Keratinocyte (primary cell): ENCODE measurements around the gene MYH6. TPM values are rescaled to one million over a fixed set of nuclear protein-coding genes. Genes with fewer than 3 reads are reported as not detected.

Source experiments
- DNase-seq: peaks from one replicate; pipeline ENCODE4 v3.0.0-alpha.2; 2011; ENCODE audit warnings: low read depth, missing footprints, low spot score
- FAIRE-seq: peaks from 2 replicates; lab custom pipeline; 2011; peaks lifted over from hg19 to GRCh38; lab: Jason Lieb, UNC
- H2AFZ ChIP-seq: 2 replicates; pipeline ENCODE4 v1.6.0; 2012; ENCODE audit warnings: low read length, control low read depth, inconsistent platforms; ENCODE audit not compliant: control insufficient read depth
- H3K27ac ChIP-seq: 2 replicates; pipeline ENCODE4 v1.5.1; 2011; ENCODE audit warnings: low read length; ENCODE audit not compliant: control insufficient read depth, insufficient read depth
- H3K27me3 ChIP-seq: 3 replicates; pipeline ENCODE4 v1.6.0; 2011; ENCODE audit warnings: low read length; ENCODE audit not compliant: control insufficient read depth, insufficient read depth; ENCODE audit errors: extremely low read depth
- H3K36me3 ChIP-seq, 2 experiments: 2 replicates in 1 of 2; 3 replicates in 1 of 2; pipeline ENCODE4 v1.5.1; 2011; ENCODE audit warnings: low read length in 2 of 2, mild to moderate bottlenecking in 1 of 2; ENCODE audit not compliant: control insufficient read depth in 2 of 2, insufficient read depth in 2 of 2; ENCODE audit errors: extremely low read depth in 1 of 2
- H3K4me1 ChIP-seq: 3 replicates; pipeline ENCODE4 v1.5.1; 2011; ENCODE audit warnings: low read length; ENCODE audit not compliant: control insufficient read depth, insufficient read depth; ENCODE audit errors: extremely low read depth
- H3K4me2 ChIP-seq: 3 replicates; pipeline ENCODE4 v1.6.0; 2011; ENCODE audit warnings: low read depth, low read length; ENCODE audit not compliant: control insufficient read depth, insufficient read depth; ENCODE audit errors: extremely low read depth
- H3K4me3 ChIP-seq, 3 experiments: fragments of 200-600 bp in 1 of 3; sonication (generic) in 1 of 3; 2 replicates in 2 of 3; 3 replicates in 1 of 3; pipeline ENCODE4 v1.5.1; 2011 to 2016; ENCODE audit warnings: low read length in 3 of 3, mild to moderate bottlenecking in 3 of 3, control low read depth in 2 of 3, inconsistent platforms in 1 of 3, low read depth in 1 of 3, mixed read lengths in 1 of 3, mixed run types in 1 of 3, moderate library complexity in 1 of 3; ENCODE audit not compliant: control insufficient read depth in 2 of 3, insufficient read depth in 2 of 3; ENCODE audit errors: extremely low read depth in 1 of 3
- H3K79me2 ChIP-seq: 2 replicates; pipeline ENCODE4 v1.6.0; 2012; ENCODE audit warnings: low read length; ENCODE audit not compliant: control insufficient read depth, insufficient read depth
- H3K9ac ChIP-seq: 3 replicates; pipeline ENCODE4 v1.6.0; 2011; ENCODE audit warnings: low read length; ENCODE audit not compliant: control insufficient read depth, insufficient read depth; ENCODE audit errors: extremely low read depth
- H3K9me1 ChIP-seq: 3 replicates; pipeline ENCODE4 v1.6.0; 2011; ENCODE audit warnings: low read length; ENCODE audit not compliant: control insufficient read depth, insufficient read depth; ENCODE audit errors: extremely low read depth
- H3K9me3 ChIP-seq: 2 replicates; pipeline ENCODE4 v1.5.1; 2012; ENCODE audit warnings: low read depth, low read length; ENCODE audit not compliant: control insufficient read depth
- H4K20me1 ChIP-seq: 3 replicates; pipeline ENCODE4 v1.6.0; 2011; ENCODE audit warnings: low read length; ENCODE audit not compliant: control insufficient read depth, insufficient read depth; ENCODE audit errors: extremely low read depth
- EZH2 ChIP-seq: IDR thresholded peaks from one replicate; pipeline ENCODE4 v1.6.1; 2012; ENCODE audit warnings: inconsistent platforms, mild to moderate bottlenecking, low read length, moderate library complexity
- dilution Hi-C: fragments of 300-500 bp; cut with MboI; formaldehyde crosslinking; loops from one replicate; pipeline ENCODE4 v1.7.0; 2020; ENCODE audit warnings: low sequenced_read_pairs; ENCODE audit not compliant: extremely low pct_ligation_motif_present
- polyA plus RNA-seq, 5 experiments: library from polyadenylated mRNA; depleted of rRNA in 3 of 5; stranded (reverse) in 3 of 5; stranded (forward) in 1 of 5; unstranded in 1 of 5; fragments of >200 nt; gene quantifications; 1 replicate in 1 of 5; 2 replicates in 3 of 5; 3 replicates in 1 of 5; pipeline versions ENCODE4 v1.2.1 to v1.2.3, GENCODE V29; 2011 to 2012; ENCODE audit warnings: missing spikeins in 2 of 5, low read depth in 1 of 5, low replicate concordance in 1 of 5
- TF ChIP-seq, protein P1 (sequence below), 3 experiments: IDR thresholded peaks in 1 of 3; conservative IDR thresholded peaks in 1 of 3; optimal IDR thresholded peaks in 1 of 3; 2 replicates in 2 of 3; 3 replicates in 1 of 3; pipeline versions ENCODE3 to v1.5.1; 2011; ENCODE audit warnings: low read length in 3 of 3, mild to moderate bottlenecking in 3 of 3, moderate library complexity in 2 of 3, control low read depth in 1 of 3, inconsistent platforms in 1 of 3; ENCODE audit not compliant: insufficient read depth in 2 of 3; ENCODE audit errors: extremely low read depth in 1 of 3

MYH6 gene
- polyA plus RNA-seq, 1 donor (not counting 4 experiments of a cell fraction or from before 2014, with no cell fraction given), result not detected

DNA sequence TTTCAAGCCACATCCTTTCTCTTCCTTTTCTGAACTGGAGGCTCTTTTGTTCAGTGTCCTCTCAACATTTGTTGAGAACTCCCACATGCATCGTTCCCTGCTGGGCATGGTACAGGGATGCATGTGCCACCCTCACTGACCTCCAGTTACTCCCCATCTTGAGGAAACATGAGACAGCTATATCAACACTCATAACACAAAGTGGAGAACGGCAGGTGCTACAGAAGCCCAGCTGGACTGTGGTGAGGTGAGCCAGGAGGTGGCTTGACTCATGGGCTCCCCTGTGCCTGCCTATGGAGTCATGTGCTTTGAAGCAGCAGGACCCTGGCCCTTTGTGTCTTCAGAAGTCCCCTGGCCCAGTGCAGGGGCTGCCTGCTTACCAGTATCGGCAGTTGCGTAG is 9.7 kb downstream of the MYH6 start:
- Histone ChIP-seq H3K9ac (no peak overlapping the region), H3K27ac (no peak overlapping the region), H2AFZ (no peak overlapping the region), H3K79me2 (no peaks in the 10 kb centered on the region), H3K36me3 (no peaks in the 10 kb centered on the region), H3K4me3 (no peak overlapping the region), H3K4me1 (no peaks in the 10 kb centered on the region), H4K20me1 (no peaks in the 10 kb centered on the region), H3K4me2 (no peak overlapping the region), H3K9me3 (no peaks in the 10 kb centered on the region), H3K9me1 (no peaks in the 10 kb centered on the region), H3K27me3 (no peaks in the 10 kb centered on the region)
- FAIRE-seq, result no peak
- dilution Hi-C loops, result no loop called here
- no peak for DNase-seq
- no peak for TF ChIP-seq EZH2
- TF ChIP-seq, protein P1, sequence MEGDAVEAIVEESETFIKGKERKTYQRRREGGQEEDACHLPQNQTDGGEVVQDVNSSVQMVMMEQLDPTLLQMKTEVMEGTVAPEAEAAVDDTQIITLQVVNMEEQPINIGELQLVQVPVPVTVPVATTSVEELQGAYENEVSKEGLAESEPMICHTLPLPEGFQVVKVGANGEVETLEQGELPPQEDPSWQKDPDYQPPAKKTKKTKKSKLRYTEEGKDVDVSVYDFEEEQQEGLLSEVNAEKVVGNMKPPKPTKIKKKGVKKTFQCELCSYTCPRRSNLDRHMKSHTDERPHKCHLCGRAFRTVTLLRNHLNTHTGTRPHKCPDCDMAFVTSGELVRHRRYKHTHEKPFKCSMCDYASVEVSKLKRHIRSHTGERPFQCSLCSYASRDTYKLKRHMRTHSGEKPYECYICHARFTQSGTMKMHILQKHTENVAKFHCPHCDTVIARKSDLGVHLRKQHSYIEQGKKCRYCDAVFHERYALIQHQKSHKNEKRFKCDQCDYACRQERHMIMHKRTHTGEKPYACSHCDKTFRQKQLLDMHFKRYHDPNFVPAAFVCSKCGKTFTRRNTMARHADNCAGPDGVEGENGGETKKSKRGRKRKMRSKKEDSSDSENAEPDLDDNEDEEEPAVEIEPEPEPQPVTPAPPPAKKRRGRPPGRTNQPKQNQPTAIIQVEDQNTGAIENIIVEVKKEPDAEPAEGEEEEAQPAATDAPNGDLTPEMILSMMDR (optimal IDR thresholded peaks at IDR 0.05 in 1 of 3, IDR thresholded peaks at IDR 0.05 in 1 of 3, conservative IDR thresholded peaks at IDR 0.05 in 1 of 3; ENCODE audit: extremely low read depth in 1 of 3, insufficient read depth in 2 of 3, low read length in 3 of 3), result no peak

DNA sequence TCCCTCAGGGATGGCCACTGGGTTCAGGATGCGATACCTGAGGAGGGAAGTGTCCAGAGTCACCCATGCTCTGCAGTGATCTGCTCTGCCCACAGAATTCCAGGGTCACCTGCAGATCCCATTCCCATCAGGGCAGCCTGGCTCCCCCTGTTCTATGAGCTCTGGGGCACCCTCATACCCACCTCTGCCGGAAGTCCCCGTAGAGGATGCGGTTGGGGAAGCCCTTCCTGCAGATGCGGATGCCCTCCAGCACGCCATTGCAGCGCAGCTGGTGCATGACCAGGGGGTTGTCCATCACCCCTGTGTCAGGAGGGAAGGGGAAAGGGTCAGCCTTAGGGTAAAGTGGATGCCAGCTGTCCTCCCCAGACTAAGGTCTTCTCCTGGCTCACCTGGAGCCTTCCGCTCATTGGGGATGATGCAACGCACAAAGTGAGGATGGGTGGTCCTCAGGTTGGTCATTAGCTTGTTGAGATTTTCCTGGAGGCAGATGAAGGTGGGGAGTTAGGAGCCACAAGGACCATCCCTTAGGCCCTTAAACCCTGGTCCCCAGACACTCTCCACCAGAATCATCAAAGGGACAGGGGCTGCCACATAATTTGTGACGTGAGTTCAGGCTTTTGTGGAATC is 11.2 kb downstream of the MYH6 start:
- TF ChIP-seq, protein P1 (optimal IDR thresholded peaks at IDR 0.05 in 1 of 3, IDR thresholded peaks at IDR 0.05 in 1 of 3, conservative IDR thresholded peaks at IDR 0.05 in 1 of 3; ENCODE audit: extremely low read depth in 1 of 3, insufficient read depth in 2 of 3, low read length in 3 of 3), result no peak
- TF ChIP-seq EZH2, result no peak
- Histone ChIP-seq H3K27ac (no peak overlapping the region), H3K36me3 (no peaks in the 10 kb centered on the region), H3K9me1 (no peaks in the 10 kb centered on the region), H2AFZ (no peak overlapping the region), H3K79me2 (no peaks in the 10 kb centered on the region), H3K9me3 (no peaks in the 10 kb centered on the region), H3K9ac (no peak overlapping the region), H4K20me1 (no peaks in the 10 kb centered on the region), H3K4me2 (no peak overlapping the region), H3K4me1 (no peaks in the 10 kb centered on the region), H3K4me3 (no peak overlapping the region), H3K27me3 (peaks cover 6% of the 10 kb centered on the region)
- dilution Hi-C loops, result no loop called here
- FAIRE-seq (no peak), DNase-seq (no peak)
